PFSK-1 (cell line): ENCODE measurements around the gene PSAP.

Source experiments
- FOXP2 ChIP-seq: optimal IDR thresholded peaks from 2 replicates; pipeline ENCODE3; 2011; ENCODE audit warnings: borderline replicate concordance, control low read depth, inconsistent platforms; ENCODE audit not compliant: insufficient read depth; ENCODE audit errors: extremely low read length, extremely low read depth
- POLR2AphosphoS5 ChIP-seq: IDR thresholded peaks from 2 replicates; pipeline ENCODE4 v1.6.1; 2012; ENCODE audit warnings: low read depth, mild to moderate bottlenecking, control low read depth, low read length, moderate library complexity
- SIN3A ChIP-seq: IDR thresholded peaks from 2 replicates; pipeline ENCODE4 v1.6.1; 2012; ENCODE audit warnings: mild to moderate bottlenecking, low read length, moderate library complexity, borderline replicate concordance; ENCODE audit not compliant: insufficient read depth
- TAF1 ChIP-seq: IDR thresholded peaks from 2 replicates; pipeline ENCODE4 v1.6.1; 2012; ENCODE audit warnings: low read length, control low read depth, borderline replicate concordance; ENCODE audit not compliant: insufficient read depth
- TF ChIP-seq, protein P1 (sequence below), 2 experiments: IDR thresholded peaks; 2 replicates each; pipeline versions ENCODE4 v1.6.1 to v1.8.0; 2011 to 2012; ENCODE audit warnings: low read depth in 2 of 2, low read length in 2 of 2, control low read depth in 1 of 2, inconsistent platforms in 1 of 2, mild to moderate bottlenecking in 1 of 2, moderate library complexity in 1 of 2; ENCODE audit not compliant: insufficient read depth in 1 of 2

PSAP gene

GRCh38 chr10:71849461-71849908 is 1.6 kb downstream of the PSAP start:
- TF ChIP-seq POLR2AphosphoS5 (no peak), TAF1 (no peak), SIN3A (no peak), FOXP2 (no peak)
- TF ChIP-seq, protein P1, sequence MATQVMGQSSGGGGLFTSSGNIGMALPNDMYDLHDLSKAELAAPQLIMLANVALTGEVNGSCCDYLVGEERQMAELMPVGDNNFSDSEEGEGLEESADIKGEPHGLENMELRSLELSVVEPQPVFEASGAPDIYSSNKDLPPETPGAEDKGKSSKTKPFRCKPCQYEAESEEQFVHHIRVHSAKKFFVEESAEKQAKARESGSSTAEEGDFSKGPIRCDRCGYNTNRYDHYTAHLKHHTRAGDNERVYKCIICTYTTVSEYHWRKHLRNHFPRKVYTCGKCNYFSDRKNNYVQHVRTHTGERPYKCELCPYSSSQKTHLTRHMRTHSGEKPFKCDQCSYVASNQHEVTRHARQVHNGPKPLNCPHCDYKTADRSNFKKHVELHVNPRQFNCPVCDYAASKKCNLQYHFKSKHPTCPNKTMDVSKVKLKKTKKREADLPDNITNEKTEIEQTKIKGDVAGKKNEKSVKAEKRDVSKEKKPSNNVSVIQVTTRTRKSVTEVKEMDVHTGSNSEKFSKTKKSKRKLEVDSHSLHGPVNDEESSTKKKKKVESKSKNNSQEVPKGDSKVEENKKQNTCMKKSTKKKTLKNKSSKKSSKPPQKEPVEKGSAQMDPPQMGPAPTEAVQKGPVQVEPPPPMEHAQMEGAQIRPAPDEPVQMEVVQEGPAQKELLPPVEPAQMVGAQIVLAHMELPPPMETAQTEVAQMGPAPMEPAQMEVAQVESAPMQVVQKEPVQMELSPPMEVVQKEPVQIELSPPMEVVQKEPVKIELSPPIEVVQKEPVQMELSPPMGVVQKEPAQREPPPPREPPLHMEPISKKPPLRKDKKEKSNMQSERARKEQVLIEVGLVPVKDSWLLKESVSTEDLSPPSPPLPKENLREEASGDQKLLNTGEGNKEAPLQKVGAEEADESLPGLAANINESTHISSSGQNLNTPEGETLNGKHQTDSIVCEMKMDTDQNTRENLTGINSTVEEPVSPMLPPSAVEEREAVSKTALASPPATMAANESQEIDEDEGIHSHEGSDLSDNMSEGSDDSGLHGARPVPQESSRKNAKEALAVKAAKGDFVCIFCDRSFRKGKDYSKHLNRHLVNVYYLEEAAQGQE (IDR thresholded peaks at IDR 0.05; ENCODE audit: insufficient read depth in 1 of 2, low read depth in 2 of 2, low read length in 2 of 2), result no peak

- TF ChIP-seq POLR2AphosphoS5, result no peak
- TF ChIP-seq, protein P1 (IDR thresholded peaks at IDR 0.05; ENCODE audit: insufficient read depth in 1 of 2, low read depth in 2 of 2, low read length in 2 of 2), result no peak
- TF ChIP-seq TAF1, result no peak
- no peak for TF ChIP-seq SIN3A
- no peak for TF ChIP-seq FOXP2
These were observed 2.5 kb downstream of the PSAP start for GRCh38 chr10:71848325-71849275.

GRCh38 chr10:71847418-71847817 is 3.6 kb downstream of the PSAP start:
- TF ChIP-seq FOXP2 (no peak), POLR2AphosphoS5 (no peak), SIN3A (no peak), TAF1 (no peak)
- TF ChIP-seq, protein P1 (IDR thresholded peaks at IDR 0.05; ENCODE audit: insufficient read depth in 1 of 2, low read depth in 2 of 2, low read length in 2 of 2), result no peak

GRCh38 chr10:71846816-71847215 is 4.2 kb downstream of the PSAP start:
- no peak for TF ChIP-seq FOXP2
- TF ChIP-seq, protein P1 (IDR thresholded peaks at IDR 0.05; ENCODE audit: insufficient read depth in 1 of 2, low read depth in 2 of 2, low read length in 2 of 2), result no peak
- TF ChIP-seq SIN3A, result no peak
- no peak for TF ChIP-seq POLR2AphosphoS5
- no peak for TF ChIP-seq TAF1
